ENCODE data around the gene MYO19. TPM values are rescaled to one million over a fixed set of nuclear protein-coding genes. Genes with fewer than 3 reads are reported as not detected.

The MYO19 gene
- total RNA-seq, 4 donors from 2014 or later = 33.3 to 120 (median 69.8) TPM

DNA sequence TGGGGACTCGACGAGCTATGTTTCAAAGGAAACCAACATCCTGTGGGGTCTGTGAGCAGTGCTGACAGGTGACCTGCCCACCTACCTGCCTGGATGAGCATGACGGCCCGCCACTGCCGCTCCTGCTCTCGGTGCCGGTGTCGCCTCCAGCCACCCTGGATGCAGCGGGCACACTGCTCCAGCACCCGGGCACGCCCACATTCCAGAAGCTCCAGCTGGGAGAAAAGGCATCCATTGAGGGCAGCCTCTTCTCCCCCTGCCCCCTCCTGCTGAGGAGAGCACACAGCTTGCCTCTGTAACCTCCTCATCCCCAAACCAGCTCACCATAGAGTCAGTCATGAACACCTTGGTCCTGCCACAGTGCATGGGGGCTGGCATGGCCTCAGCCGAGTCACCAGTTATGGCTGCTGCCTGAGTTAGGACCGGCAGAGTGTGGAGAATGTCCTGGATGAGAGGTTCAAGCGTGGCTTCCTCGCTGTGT lies 33.9 kb downstream of the MYO19 start:
- Histone ChIP-seq H3K4me3 (no peak overlapping the region), H3K27me3 (no peaks in the 10 kb centered on the region), H3K27ac (no peak overlapping the region), H3K36me3 (peaks cover 0 to 84% (median 13%) of the 10 kb centered on the region in 3 donors), H3K4me1 (peaks cover 0 to 19% (median 0%) of the 10 kb centered on the region in 4 donors), H3K9me3 (no peaks in the 10 kb centered on the region)
- DNase-seq (ENCODE audit: low spot score in 2 of 2) = no peak
- TF ChIP-seq, protein P1, sequence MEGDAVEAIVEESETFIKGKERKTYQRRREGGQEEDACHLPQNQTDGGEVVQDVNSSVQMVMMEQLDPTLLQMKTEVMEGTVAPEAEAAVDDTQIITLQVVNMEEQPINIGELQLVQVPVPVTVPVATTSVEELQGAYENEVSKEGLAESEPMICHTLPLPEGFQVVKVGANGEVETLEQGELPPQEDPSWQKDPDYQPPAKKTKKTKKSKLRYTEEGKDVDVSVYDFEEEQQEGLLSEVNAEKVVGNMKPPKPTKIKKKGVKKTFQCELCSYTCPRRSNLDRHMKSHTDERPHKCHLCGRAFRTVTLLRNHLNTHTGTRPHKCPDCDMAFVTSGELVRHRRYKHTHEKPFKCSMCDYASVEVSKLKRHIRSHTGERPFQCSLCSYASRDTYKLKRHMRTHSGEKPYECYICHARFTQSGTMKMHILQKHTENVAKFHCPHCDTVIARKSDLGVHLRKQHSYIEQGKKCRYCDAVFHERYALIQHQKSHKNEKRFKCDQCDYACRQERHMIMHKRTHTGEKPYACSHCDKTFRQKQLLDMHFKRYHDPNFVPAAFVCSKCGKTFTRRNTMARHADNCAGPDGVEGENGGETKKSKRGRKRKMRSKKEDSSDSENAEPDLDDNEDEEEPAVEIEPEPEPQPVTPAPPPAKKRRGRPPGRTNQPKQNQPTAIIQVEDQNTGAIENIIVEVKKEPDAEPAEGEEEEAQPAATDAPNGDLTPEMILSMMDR (IDR thresholded peaks at IDR 0.05) = no peak
- no peak for TF ChIP-seq EP300 (IDR thresholded peaks at IDR 0.05)
- no peak for TF ChIP-seq POLR2A (IDR thresholded peaks at IDR 0.05)
- WGBS, 2 donors = 72 to 78% methylated on average over 15 of the region's 15 CpGs

DNA sequence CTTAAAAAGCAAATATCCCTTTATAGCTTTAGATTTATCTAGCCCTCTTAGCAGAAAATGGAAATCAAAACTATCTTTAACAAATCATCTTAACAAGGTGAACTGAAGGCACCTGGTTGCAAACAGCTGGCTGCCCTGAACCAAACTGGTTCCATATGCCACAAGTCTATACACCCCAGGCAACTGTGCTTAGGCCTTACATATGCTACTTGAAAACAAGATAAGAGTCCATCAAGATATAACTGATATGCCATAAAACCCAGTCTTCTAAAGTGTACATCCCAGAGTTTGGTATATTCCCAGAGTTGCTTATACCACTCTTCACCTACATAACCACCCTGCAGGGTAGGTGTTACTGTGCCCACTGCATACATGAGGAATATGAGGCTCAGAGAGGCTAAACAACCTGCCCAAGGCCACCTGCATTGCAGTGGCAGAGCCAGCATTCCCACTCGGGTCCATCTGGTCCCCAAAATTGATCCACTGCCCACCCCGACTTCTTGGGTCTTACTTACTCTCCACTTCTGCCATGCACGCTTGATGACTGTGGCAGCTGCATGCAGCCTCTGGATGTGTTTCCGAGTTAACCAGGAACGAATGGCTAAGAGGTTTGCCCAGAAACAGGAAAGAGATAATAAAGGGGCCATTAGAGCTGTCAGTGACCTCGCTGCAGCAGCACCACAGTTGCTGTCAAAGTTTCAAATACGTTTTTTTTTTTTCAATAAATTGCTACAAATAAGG lies 35.9 kb downstream of the MYO19 start:
- peaks cover 0 to 22% (median 0%) of the 10 kb centered on the region in 4 donors for H3K4me1 ChIP-seq
- H3K4me3 ChIP-seq = no peak overlapping the region
- H3K36me3 ChIP-seq = peaks cover 0 to 84% (median 16%) of the 10 kb centered on the region in 3 donors
- H3K27me3 ChIP-seq = no peaks in the 10 kb centered on the region
- TF ChIP-seq POLR2A (IDR thresholded peaks at IDR 0.05) = no peak
- TF ChIP-seq, protein P1 (IDR thresholded peaks at IDR 0.05) = no peak
- TF ChIP-seq EP300 (IDR thresholded peaks at IDR 0.05) = no peak
- no peak overlapping the region for H3K27ac ChIP-seq
- no peak for DNase-seq (ENCODE audit: low spot score in 2 of 2)
- H3K9me3 ChIP-seq = no peaks in the 10 kb centered on the region
- 56 to 59% methylated on average over 7 of the region's 7 CpGs for WGBS, 2 donors

DNA sequence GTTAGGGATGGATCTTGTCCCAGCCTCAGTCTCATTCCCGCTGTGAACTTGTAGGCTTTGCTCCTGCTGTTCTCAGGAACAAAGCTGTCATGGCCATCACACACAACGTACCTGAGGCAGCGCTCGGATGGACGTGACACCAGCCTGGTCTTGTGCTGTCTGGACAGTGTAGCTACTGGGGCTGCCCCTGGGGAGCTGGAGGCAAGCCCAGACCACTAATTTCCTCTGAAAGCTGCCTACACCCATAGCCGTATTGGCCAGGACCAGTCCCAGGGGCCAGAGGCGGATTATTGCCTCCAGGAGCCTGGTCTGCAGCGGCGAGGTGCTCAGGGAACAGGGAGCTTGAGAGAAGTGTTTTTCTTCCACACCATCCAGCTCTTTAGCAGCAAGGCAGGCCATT lies 36.5 kb downstream of the MYO19 start:
- Histone ChIP-seq H3K27ac (no peak overlapping the region), H3K9me3 (no peaks in the 10 kb centered on the region), H3K4me3 (no peak overlapping the region), H3K36me3 (peaks cover 0 to 84% (median 18%) of the 10 kb centered on the region in 3 donors), H3K27me3 (no peaks in the 10 kb centered on the region), H3K4me1 (peaks cover 0 to 22% (median 0%) of the 10 kb centered on the region in 4 donors)
- TF ChIP-seq, protein P1 (IDR thresholded peaks at IDR 0.05) = no peak
- TF ChIP-seq EP300 (IDR thresholded peaks at IDR 0.05) (no peak), POLR2A (IDR thresholded peaks at IDR 0.05) (no peak)
- DNase-seq (ENCODE audit: low spot score in 2 of 2) = no peak
- 64 to 66% methylated on average over 8 to 9 of the region's 9 CpGs for WGBS, 2 donors

DNA sequence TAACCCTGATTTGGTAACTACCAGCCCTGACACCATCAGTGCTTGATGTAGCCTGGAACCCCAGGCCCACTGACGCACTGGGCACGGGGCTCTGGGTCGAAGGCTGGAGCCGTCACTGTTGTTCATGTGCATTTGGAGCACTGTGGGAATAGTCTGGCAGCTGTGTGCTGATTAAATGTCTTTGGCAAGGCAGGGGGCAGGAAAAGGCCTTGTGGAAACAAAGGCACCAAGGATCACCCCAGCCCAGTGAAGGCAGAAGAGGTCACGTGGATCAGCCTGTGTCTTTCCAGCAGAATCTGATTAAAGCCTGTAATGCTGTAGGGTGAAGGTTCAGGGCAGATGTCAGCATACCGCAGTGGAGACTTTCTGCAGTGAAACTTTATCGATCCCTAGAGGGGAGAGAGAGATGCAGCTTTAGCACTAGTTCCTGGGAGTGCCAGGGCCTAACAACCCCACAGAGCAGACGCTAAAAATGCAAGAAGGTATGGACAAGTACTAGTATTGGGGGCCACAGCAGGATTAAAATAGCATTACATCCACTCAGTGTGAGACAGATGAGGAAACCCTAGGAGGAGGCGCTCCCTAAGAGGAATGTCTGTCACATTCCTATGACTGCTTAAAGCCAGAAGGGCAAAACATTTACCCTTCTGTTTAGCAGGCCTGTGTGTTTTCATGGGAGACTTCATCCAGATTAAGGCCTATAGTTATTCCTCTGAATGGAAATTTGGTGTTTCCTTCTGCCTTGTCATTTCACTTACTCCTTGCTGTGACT lies 38.5 kb downstream of the MYO19 start:
- peak overlapping the region in 2 of 4 donors; percentile 21 to 28 for H3K27ac ChIP-seq
- H3K36me3 ChIP-seq = peaks cover 0 to 87% (median 23%) of the 10 kb centered on the region in 3 donors
- H3K9me3 ChIP-seq = no peaks in the 10 kb centered on the region
- 50 to 58% methylated on average over 9 of the region's 9 CpGs for WGBS, 2 donors
- DNase-seq (ENCODE audit: low spot score in 2 of 2) = no peak
- peaks cover 0 to 21% (median 0%) of the 10 kb centered on the region in 4 donors for H3K4me1 ChIP-seq
- TF ChIP-seq, protein P1 (IDR thresholded peaks at IDR 0.05) = no peak
- TF ChIP-seq EP300 (IDR thresholded peaks at IDR 0.05) = no peak
- TF ChIP-seq POLR2A (IDR thresholded peaks at IDR 0.05) = no peak
- H3K27me3 ChIP-seq = no peaks in the 10 kb centered on the region
- H3K4me3 ChIP-seq = no peak overlapping the region

All from tibial nerve (tissue), 4 donors.